WTC11 (cell line): Measurements from ENCODE around the gene IL36RN.

Experiments used
- ATF1 ChIP-seq: sonication (generic); formaldehyde crosslinking; IDR thresholded peaks from 2 replicates; pipeline ENCODE4 v1.8.1; 2023; ENCODE audit warnings: mild to moderate bottlenecking, moderate library complexity, missing genetic modification reagents
- ESRRA ChIP-seq: sonication (generic); formaldehyde crosslinking; IDR thresholded peaks from 2 replicates; pipeline ENCODE4 v1.8.1; 2022; ENCODE audit warnings: mild to moderate bottlenecking, missing genetic modification reagents, borderline replicate concordance
- JUN ChIP-seq: sonication (generic); formaldehyde crosslinking; IDR thresholded peaks from 2 replicates; pipeline ENCODE4 v1.8.0; 2023; ENCODE audit warnings: mild to moderate bottlenecking, missing genetic modification reagents
- NR1H2 ChIP-seq: sonication (generic); formaldehyde crosslinking; IDR thresholded peaks from 2 replicates; pipeline ENCODE4 v1.9.0; 2021; ENCODE audit warnings: mild to moderate bottlenecking, moderate library complexity, missing genetic modification reagents
- TEAD1 ChIP-seq: sonication (generic); formaldehyde crosslinking; IDR thresholded peaks from 2 replicates; pipeline ENCODE4 v1.8.0; 2022; ENCODE audit warnings: mild to moderate bottlenecking, missing genetic modification reagents
- ZNF263 ChIP-seq: sonication (generic); formaldehyde crosslinking; IDR thresholded peaks from 2 replicates; pipeline ENCODE4 v1.8.1; 2022; ENCODE audit warnings: low read depth, mild to moderate bottlenecking, moderate library complexity, missing genetic modification reagents
- TF ChIP-seq, protein P1 (sequence below): fragments of 200-600 bp; IDR thresholded peaks from 2 replicates; pipeline ENCODE4 v1.8.0; 2022; ENCODE audit warnings: antibody characterized with exemption
- TF ChIP-seq, protein P2 (sequence below): sonication (generic); formaldehyde crosslinking; IDR thresholded peaks from 2 replicates; pipeline ENCODE4 v1.8.1; 2022; ENCODE audit warnings: missing genetic modification reagents, borderline replicate concordance
- TF ChIP-seq, protein P3 (sequence below): fragments of 250-450 bp; sonication (Bioruptor Pico); IDR thresholded peaks from 2 replicates; pipeline ENCODE4 v2.1.2; 2022; ENCODE audit warnings: mild to moderate bottlenecking, moderate library complexity
- TF ChIP-seq, protein P4 (sequence below): sonication (generic); formaldehyde crosslinking; IDR thresholded peaks from 2 replicates; pipeline ENCODE4 v1.8.1; 2023; ENCODE audit warnings: mild to moderate bottlenecking, missing genetic modification reagents
- TF ChIP-seq, protein P5 (sequence below): sonication (generic); formaldehyde crosslinking; IDR thresholded peaks from 2 replicates; pipeline ENCODE4 v1.8.0; 2022; ENCODE audit warnings: missing genetic modification reagents

DNA sequence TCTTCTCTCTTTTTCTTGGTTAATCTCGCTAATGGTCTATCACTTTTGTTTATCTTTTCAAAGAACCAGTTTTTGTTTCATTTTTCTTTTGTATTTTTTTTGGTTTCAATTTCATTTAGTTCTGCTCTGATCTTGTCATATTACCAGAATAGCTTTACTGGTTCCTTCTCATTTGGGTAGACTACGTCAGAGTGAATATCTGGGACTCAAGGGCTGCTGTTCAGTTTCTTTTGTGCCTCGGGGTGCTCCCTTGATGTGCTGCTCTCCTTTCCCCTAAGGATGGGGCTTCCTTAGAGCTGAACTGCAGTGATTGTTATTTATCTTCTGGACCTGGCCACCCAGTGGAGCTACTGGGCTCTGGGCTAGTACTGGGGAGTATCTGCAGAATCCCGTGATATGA, 39.0 kb downstream of the IL36RN start:
- TF ChIP-seq, protein P1, sequence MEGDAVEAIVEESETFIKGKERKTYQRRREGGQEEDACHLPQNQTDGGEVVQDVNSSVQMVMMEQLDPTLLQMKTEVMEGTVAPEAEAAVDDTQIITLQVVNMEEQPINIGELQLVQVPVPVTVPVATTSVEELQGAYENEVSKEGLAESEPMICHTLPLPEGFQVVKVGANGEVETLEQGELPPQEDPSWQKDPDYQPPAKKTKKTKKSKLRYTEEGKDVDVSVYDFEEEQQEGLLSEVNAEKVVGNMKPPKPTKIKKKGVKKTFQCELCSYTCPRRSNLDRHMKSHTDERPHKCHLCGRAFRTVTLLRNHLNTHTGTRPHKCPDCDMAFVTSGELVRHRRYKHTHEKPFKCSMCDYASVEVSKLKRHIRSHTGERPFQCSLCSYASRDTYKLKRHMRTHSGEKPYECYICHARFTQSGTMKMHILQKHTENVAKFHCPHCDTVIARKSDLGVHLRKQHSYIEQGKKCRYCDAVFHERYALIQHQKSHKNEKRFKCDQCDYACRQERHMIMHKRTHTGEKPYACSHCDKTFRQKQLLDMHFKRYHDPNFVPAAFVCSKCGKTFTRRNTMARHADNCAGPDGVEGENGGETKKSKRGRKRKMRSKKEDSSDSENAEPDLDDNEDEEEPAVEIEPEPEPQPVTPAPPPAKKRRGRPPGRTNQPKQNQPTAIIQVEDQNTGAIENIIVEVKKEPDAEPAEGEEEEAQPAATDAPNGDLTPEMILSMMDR, result no peak
- TF ChIP-seq, protein P2, sequence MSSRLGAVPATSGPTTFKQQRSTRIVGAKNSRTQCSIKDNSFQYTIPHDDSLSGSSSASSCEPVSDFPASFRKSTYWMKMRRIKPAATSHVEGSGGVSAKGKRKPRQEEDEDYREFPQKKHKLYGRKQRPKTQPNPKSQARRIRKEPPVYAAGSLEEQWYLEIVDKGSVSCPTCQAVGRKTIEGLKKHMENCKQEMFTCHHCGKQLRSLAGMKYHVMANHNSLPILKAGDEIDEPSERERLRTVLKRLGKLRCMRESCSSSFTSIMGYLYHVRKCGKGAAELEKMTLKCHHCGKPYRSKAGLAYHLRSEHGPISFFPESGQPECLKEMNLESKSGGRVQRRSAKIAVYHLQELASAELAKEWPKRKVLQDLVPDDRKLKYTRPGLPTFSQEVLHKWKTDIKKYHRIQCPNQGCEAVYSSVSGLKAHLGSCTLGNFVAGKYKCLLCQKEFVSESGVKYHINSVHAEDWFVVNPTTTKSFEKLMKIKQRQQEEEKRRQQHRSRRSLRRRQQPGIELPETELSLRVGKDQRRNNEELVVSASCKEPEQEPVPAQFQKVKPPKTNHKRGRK (CRISPR knock-in tag), result no peak
- TF ChIP-seq ESRRA (CRISPR knock-in tag) (no peak), ATF1 (CRISPR knock-in tag) (no peak), ZNF263 (no peak), JUN (no peak), TEAD1 (CRISPR knock-in tag) (no peak), NR1H2 (CRISPR knock-in tag) (no peak)
- TF ChIP-seq, protein P3, sequence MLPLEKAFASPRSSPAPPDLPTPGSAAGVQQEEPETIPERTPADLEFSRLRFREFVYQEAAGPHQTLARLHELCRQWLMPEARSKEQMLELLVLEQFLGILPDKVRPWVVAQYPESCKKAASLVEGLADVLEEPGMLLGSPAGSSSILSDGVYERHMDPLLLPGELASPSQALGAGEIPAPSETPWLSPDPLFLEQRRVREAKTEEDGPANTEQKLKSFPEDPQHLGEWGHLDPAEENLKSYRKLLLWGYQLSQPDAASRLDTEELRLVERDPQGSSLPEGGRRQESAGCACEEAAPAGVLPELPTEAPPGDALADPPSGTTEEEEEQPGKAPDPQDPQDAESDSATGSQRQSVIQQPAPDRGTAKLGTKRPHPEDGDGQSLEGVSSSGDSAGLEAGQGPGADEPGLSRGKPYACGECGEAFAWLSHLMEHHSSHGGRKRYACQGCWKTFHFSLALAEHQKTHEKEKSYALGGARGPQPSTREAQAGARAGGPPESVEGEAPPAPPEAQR (CRISPR knock-in tag), result no peak
- TF ChIP-seq, protein P4, sequence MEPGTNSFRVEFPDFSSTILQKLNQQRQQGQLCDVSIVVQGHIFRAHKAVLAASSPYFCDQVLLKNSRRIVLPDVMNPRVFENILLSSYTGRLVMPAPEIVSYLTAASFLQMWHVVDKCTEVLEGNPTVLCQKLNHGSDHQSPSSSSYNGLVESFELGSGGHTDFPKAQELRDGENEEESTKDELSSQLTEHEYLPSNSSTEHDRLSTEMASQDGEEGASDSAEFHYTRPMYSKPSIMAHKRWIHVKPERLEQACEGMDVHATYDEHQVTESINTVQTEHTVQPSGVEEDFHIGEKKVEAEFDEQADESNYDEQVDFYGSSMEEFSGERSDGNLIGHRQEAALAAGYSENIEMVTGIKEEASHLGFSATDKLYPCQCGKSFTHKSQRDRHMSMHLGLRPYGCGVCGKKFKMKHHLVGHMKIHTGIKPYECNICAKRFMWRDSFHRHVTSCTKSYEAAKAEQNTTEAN (CRISPR knock-in tag), result no peak
- TF ChIP-seq, protein P5, sequence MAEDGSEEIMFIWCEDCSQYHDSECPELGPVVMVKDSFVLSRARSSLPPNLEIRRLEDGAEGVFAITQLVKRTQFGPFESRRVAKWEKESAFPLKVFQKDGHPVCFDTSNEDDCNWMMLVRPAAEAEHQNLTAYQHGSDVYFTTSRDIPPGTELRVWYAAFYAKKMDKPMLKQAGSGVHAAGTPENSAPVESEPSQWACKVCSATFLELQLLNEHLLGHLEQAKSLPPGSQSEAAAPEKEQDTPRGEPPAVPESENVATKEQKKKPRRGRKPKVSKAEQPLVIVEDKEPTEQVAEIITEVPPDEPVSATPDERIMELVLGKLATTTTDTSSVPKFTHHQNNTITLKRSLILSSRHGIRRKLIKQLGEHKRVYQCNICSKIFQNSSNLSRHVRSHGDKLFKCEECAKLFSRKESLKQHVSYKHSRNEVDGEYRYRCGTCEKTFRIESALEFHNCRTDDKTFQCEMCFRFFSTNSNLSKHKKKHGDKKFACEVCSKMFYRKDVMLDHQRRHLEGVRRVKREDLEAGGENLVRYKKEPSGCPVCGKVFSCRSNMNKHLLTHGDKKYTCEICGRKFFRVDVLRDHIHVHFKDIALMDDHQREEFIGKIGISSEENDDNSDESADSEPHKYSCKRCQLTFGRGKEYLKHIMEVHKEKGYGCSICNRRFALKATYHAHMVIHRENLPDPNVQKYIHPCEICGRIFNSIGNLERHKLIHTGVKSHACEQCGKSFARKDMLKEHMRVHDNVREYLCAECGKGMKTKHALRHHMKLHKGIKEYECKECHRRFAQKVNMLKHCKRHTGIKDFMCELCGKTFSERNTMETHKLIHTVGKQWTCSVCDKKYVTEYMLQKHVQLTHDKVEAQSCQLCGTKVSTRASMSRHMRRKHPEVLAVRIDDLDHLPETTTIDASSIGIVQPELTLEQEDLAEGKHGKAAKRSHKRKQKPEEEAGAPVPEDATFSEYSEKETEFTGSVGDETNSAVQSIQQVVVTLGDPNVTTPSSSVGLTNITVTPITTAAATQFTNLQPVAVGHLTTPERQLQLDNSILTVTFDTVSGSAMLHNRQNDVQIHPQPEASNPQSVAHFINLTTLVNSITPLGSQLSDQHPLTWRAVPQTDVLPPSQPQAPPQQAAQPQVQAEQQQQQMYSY (CRISPR knock-in tag), result no peak
